AG09309 (cell line): ENCODE data around the gene NME9.

Experiments used
- DNase-seq: peaks from one replicate; pipeline ENCODE4 v3.0.0-alpha.2; 2010; ENCODE audit warnings: low read depth
- H3K4me3 ChIP-seq: 2 replicates; pipeline ENCODE4 v1.5.1; 2011; ENCODE audit warnings: mild to moderate bottlenecking, low read depth, low read length, moderate library complexity; ENCODE audit not compliant: control insufficient read depth
- CTCF ChIP-seq: IDR thresholded peaks from 2 replicates; pipeline ENCODE4 v1.5.1; 2011; ENCODE audit warnings: mild to moderate bottlenecking, low read depth, low read length, inconsistent platforms; ENCODE audit not compliant: insufficient read depth, control insufficient read depth; ENCODE audit errors: missing control alignments

The NME9 gene

GRCh38 chr3:138347960-138348753, 18.5 kb upstream of the NME9 start, which contains the start of gene MRAS:
Gene MRAS (plus strand): TSS chr3:138348579. CDS start chr3:138372884, 24,305 bp downstream.
- peak within 1 kb of the TSS; percentile 68 for H3K4me3 ChIP-seq
- peak; percentile 33 for DNase-seq
- peak; percentile 11 for TF ChIP-seq CTCF

GRCh38 chr3:138344754-138345153, 15.1 kb upstream of the NME9 start:
- DNase-seq = no peak
- H3K4me3 ChIP-seq = no peak overlapping the region
- no peak for TF ChIP-seq CTCF

GRCh38 chr3:138340511-138340910, 10.9 kb upstream of the NME9 start:
- no peak overlapping the region for H3K4me3 ChIP-seq
- no peak for TF ChIP-seq CTCF
- no peak for DNase-seq

- no peak for DNase-seq
- TF ChIP-seq CTCF = no peak
- H3K4me3 ChIP-seq = no peak overlapping the region
Measured at GRCh38 chr3:138338811-138339210, 9.2 kb upstream of the NME9 start.

- no peak overlapping the region for H3K4me3 ChIP-seq
- no peak for DNase-seq
- TF ChIP-seq CTCF = no peak
Measured at GRCh38 chr3:138338244-138338643, 8.6 kb upstream of the NME9 start.

- no peak overlapping the region for H3K4me3 ChIP-seq
- DNase-seq = no peak
- no peak for TF ChIP-seq CTCF
Measured at GRCh38 chr3:138336454-138336999, 6.9 kb upstream of the NME9 start.
